NAMALWA (cell line): ENCODE data around the gene FBXO22.
"Not testable (repeated sequence)": the region's sequence is repeated elsewhere in the genome, so short reads cannot be mapped to it uniquely, and the experiment has no call there.

Experiments
- DNase-seq: peaks from one replicate; pipeline ENCODE4 v3.0.0-alpha.2; 2015; ENCODE audit warnings: low spot score

Gene FBXO22

DNA sequence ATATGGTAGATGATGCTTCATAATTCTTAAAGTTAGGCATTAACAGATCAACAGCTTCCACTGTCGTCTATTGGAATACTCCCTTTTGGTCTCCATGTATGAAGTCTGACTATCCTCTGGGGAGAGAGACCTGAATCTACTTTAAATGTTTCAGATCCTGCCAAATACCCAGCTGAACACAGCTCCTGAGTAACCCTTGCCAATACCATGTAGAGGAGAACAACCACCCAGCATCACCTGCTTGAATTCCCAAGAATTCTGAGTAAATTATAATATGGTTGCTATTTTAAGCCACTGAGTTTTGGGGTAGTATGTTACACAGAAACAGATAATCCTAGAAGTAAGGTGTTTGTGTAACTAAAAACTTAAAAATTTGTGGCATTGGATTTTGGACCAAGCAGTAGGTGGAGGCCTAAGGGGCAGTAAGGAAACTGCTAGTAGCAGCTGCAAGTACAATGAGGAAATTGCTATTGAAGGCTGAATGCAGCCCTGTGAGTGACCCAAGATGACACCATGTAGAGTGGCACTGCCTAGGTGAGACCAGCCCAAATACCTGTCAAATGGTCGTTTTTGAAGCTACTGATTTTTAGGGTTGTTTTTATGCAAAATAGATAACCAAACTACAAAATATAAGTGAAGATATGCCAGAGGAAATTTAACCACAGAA is 77.6 kb downstream of the FBXO22 start:
- DNase-seq = no peak

DNA sequence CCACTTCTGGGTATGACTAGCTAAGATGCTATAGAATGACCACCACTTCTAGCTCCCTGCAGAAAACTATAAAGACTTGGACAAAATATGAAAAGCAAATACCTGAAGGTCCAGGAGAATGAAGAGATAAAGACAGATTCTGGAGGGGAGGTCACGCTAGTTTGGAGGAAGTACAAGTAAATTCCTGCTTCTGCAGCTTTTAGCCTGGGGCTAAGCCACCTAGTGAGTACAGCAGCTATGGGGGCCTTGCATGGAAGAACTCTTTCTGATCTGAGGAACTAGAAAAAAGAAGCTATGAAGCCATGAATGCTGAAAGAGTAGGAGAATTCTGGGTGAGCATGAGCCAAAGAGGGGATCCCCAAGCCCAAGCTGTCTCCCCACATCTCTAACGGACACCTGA is 78.8 kb downstream of the FBXO22 start:
- DNase-seq = no peak

DNA sequence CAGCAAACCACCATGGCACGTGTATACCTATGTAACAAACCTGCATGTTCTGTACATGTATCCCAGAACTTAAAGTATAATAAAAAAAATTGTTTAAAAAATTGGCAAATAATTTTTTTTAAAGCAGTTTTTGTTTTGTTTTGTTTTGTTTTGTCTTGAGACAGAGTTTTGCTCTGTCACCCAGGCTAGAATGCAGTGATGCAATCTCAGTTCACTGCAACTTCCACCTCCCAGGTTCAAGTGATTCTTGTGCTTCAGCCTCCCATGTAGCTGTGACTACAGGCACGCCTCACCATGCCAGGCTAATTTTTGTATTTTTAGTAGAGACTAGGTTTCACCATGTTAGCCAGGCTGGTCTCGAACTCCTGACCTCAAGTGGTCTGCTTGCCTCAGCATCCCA is 81.0 kb downstream of the FBXO22 start:
- not testable (repeated sequence) for DNase-seq

DNA sequence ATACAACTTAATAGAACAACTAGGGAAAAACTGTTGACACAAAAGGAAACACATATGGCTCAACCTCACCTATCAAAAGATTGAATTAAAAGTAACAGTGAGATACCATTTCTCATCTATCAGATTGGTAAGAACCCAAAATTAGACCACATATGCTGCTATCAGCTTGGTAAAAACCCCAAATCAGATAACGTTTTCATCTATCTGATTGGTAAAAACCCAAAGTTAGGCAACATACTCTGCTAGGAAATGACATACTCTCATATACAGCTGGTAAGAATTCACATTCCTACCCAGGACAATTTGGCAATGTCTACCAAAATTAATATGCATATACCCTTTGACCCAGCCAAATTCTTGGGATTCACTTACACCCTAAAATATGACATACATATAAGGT is 82.3 kb downstream of the FBXO22 start:
- no peak for DNase-seq

DNA sequence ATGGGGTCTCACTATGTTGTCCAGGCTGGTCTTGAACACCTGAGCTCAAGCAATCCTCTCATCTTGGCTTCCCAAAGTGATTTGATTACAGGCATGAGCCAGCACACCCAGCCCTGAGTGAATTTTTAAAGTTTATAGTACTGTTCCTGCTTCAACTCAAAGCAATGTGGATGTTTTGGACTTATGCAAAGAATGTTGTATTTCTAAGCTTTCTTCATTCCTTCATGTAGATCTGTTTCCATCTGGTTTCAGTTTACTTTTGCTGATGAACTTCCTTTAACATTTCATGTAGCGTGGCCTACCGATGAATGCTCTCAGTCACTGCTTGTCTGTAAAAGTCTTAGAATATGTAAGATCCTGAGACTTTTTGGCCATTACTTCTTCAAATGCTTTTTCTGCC is 85.4 kb downstream of the FBXO22 start:
- no peak for DNase-seq

DNA sequence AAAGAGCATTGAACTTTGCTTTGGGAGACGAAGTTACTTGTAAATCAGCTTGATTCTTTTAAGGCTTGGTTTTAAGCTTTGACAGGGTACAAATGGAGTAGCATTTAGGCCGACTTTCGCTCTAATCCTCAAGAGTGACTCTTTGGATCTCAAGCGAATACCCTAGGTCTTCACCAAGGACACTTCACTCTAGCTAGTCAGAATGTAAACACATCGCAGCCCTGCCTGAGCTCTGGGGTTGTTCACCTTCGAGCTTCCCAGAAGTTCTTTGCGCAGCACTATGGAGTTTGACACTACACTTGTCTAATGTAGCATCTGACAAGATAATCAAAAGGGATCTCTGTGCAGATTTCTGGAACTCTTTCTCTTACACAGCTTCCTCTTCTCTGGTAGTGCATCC is 86.2 kb downstream of the FBXO22 start:
- no peak for DNase-seq
